ENCODE measurements around the gene EFNB2. TPM values are rescaled to one million over a fixed set of nuclear protein-coding genes. Genes with fewer than 3 reads are reported as not detected.

The EFNB2 gene
- total RNA-seq, 4 donors from 2014 or later: 11.9 to 50.4 (median 37.4) TPM

- TF ChIP-seq, protein P1, sequence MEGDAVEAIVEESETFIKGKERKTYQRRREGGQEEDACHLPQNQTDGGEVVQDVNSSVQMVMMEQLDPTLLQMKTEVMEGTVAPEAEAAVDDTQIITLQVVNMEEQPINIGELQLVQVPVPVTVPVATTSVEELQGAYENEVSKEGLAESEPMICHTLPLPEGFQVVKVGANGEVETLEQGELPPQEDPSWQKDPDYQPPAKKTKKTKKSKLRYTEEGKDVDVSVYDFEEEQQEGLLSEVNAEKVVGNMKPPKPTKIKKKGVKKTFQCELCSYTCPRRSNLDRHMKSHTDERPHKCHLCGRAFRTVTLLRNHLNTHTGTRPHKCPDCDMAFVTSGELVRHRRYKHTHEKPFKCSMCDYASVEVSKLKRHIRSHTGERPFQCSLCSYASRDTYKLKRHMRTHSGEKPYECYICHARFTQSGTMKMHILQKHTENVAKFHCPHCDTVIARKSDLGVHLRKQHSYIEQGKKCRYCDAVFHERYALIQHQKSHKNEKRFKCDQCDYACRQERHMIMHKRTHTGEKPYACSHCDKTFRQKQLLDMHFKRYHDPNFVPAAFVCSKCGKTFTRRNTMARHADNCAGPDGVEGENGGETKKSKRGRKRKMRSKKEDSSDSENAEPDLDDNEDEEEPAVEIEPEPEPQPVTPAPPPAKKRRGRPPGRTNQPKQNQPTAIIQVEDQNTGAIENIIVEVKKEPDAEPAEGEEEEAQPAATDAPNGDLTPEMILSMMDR (IDR thresholded peaks at IDR 0.05): no peak
- ATAC-seq (ENCODE audit: low FRiP score) (no peak), DNase-seq (ENCODE audit: low spot score) (no peak)
These were observed 41.0 kb downstream of the EFNB2 start for GRCh38 chr13:106494506-106494905.

DNA sequence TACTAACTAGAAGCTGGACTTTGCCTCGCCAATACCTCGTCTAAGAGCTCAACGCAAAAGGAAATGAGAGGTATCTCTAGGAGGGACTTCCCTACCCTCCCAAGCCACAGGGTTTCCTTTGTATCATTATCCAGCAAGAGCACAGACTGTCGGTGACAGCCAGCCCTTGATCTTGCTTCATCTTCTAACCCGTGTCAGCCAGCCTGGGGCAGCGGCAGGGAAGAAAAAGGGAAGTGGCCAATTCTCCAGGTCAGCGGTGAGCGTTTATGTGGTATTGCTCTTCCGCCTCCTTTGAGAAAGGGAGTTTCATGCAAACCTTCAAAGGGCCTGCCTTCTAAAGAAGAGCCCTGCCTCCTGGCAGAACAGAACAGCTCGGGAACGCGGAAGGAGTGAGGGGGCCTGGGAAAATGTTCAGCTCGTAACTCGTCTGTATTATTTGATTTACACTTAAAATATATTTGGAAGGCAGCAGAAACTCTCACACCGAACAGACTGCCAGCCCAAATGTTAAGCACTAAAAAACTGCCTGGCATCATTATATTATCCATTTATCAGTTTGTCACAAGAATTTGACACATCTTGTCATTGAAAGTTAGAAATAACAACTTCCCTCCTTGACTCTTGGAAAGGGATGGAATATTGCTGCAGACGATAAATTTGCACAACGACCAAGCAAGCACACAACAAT lies 41.8 kb downstream of the EFNB2 start:
- DNase-seq (ENCODE audit: low spot score): no peak
- ATAC-seq (ENCODE audit: low FRiP score): no peak
- TF ChIP-seq, protein P1 (IDR thresholded peaks at IDR 0.05): no peak

DNA sequence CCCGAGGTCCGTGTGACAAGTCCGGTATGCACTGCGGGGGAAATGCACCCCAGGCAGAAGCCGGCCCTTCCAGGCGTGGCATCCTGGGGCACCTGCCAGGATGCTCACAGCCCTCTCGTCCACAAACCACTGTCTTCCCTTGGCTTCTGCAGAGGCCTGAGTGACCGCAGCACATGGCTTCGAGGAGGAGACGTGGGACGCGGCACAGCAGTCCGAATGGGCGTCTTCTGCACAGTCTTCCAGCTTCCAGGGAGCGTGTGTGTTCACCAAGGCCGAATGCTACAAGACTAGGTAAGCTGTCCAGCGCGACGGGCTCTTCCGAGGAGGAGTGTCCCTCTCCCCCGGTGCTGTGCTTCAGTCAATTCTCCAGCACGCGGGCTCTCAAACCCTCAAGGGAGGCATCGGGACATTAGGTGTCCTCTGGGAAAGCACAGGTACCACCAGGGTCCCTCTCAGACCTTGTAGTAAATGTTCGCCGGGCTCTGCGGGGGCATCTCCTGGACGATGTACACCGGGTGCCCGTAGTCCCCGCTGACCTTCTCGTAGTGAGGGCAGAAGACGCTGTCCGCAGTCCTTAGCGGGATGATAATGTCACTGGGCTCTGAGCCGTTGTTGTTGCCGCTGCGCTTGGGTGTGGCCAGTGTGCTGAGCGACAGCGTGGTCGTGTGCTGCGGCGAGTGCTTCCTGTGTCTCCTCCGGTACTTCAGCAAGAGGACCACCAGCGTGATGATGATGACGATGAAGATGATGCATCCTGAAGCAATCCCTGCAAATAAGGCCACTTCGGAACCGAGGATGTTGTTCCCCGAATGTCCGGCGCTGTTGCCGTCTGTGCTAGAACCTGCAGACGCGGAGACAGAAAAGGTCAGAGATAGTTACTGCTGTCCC lies 42.6 kb downstream of the EFNB2 start:
- ATAC-seq (ENCODE audit: low FRiP score) (no peak), DNase-seq (ENCODE audit: low spot score) (no peak)
- TF ChIP-seq, protein P1 (IDR thresholded peaks at IDR 0.05): no peak

DNA sequence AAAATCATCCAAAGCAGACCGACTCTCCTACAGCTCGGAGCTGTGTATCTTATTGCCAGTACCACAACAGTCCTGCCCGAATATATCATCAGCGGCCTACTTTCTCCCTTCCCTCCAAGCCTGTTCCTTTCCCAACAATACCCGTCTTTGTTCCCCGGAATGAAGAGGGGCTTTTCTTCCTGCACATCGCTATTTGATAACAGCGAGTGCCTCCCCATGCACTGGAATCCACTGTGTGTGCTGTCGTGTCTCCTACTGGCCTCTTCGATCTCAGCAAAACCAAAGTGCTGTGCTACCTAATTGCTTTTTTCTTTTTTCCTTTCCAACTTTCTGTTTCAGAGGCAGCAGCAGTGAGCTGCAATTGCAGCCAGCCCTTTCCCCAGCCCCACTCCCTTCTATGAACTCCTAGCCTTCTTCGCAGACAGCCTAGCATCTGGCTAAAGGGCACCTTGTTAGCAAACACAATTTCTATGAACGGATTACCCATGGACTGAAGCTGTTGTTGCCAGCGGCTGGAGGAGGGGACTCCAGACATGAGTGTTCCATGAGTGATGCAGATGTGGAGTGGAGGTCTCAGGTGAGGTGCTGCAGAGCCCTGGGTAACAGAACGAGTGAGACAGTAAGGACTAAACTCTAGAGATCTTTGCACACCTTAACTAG lies 43.4 kb downstream of the EFNB2 start:
- TF ChIP-seq, protein P1 (IDR thresholded peaks at IDR 0.05): no peak
- ATAC-seq (ENCODE audit: low FRiP score) (no peak), DNase-seq (ENCODE audit: low spot score) (no peak)

DNA sequence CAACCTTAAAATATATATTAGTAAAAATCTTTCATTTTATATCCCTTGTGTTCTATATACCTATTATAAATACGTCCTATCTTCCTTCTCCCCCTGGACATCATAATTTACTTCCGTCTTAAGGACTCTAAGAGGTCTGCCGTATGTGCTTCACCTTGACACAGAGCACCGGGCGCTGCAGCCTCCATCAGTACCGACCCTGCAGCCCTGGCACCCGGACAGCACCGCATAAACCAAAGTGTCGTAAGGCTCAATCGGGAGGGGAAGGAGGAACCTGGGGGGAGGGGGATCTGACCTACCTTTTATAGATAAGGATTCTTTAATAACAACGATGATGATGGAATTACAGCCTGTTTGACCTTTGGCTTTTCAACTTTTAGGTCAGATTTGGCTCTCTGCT lies 44.0 kb downstream of the EFNB2 start:
- TF ChIP-seq, protein P1 (IDR thresholded peaks at IDR 0.05): no peak
- DNase-seq (ENCODE audit: low spot score) (no peak), ATAC-seq (ENCODE audit: low FRiP score) (no peak)

GRCh38 chr13:106490569-106491321 lies 44.7 kb downstream of the EFNB2 start:
- DNase-seq (ENCODE audit: low spot score) (no peak), ATAC-seq (ENCODE audit: low FRiP score) (no peak)
- TF ChIP-seq, protein P1 (IDR thresholded peaks at IDR 0.05): no peak
